OCI-LY7 (cell line): ENCODE results near the gene HBB. TPM values are rescaled to one million over a fixed set of nuclear protein-coding genes. Genes with fewer than 3 reads are reported as not detected.
"Not testable (repeated sequence)": the region's sequence is repeated elsewhere in the genome, so short reads cannot be mapped to it uniquely, and the experiment has no call there.

Source experiments
- BruUV-seq: library from RNA; stranded (reverse); fragments of 400-500 nt; replicated peaks from 2 replicates; lab custom pipeline; 2021; lab: Mats Ljungman, UMichigan
- CTCF ChIA-PET: fragments of 300-600 bp; sonication (Branson Sonifier 250); formaldehyde crosslinking; loops from one replicate; lab custom pipeline; 2022; ENCODE audit warnings: antibody characterized with exemption; ENCODE audit not compliant: unreplicated experiment; lab: Charles Lee
- POLR2A ChIA-PET: fragments of 300-600 bp; sonication (Branson Sonifier 250); formaldehyde crosslinking; loops from one replicate; lab custom pipeline; 2022; ENCODE audit warnings: antibody characterized with exemption; lab: Charles Lee
- DNase-seq: peaks from one replicate; pipeline ENCODE4 v3.0.0-alpha.2; 2015; ENCODE audit warnings: low spot score
- H2AFZ ChIP-seq: fragments of 200-600 bp; sonication (generic), shearing (Covaris generic); 2 replicates; pipeline ENCODE4 v1.6.1; 2014; ENCODE audit warnings: mild to moderate bottlenecking, antibody characterized with exemption, low read length, moderate library complexity
- H3K27ac ChIP-seq: fragments of 200-600 bp; sonication (generic); 2 replicates; pipeline ENCODE4 v1.5.1; 2014; ENCODE audit warnings: mixed run types, low read depth, mild to moderate bottlenecking, moderate library complexity, low read length, inconsistent platforms; ENCODE audit not compliant: poor library complexity, severe bottlenecking
- H3K36me3 ChIP-seq: fragments of 200-600 bp; sonication (generic); 2 replicates; pipeline ENCODE4 v1.6.1; 2014; ENCODE audit warnings: mild to moderate bottlenecking, antibody characterized with exemption, low read length, moderate library complexity, mixed read lengths; ENCODE audit not compliant: insufficient read depth
- H3K4me1 ChIP-seq: fragments of 200-600 bp; sonication (generic); 2 replicates; pipeline ENCODE4 v1.5.1; 2014; ENCODE audit warnings: mild to moderate bottlenecking, low read length; ENCODE audit not compliant: insufficient read depth, poor library complexity, severe bottlenecking
- H3K4me2 ChIP-seq: fragments of 200-600 bp; sonication (generic); 2 replicates; pipeline ENCODE4 v1.6.1; 2014; ENCODE audit warnings: mild to moderate bottlenecking, low read length
- H3K4me3 ChIP-seq: fragments of 200-600 bp; sonication (generic); 2 replicates; pipeline ENCODE4 v1.5.1; 2014; ENCODE audit warnings: mild to moderate bottlenecking, low read depth, low read length; ENCODE audit not compliant: poor library complexity, severe bottlenecking
- H3K79me2 ChIP-seq: fragments of 200-600 bp; sonication (generic); 2 replicates; pipeline ENCODE4 v1.6.1; 2016; ENCODE audit warnings: low read depth, mild to moderate bottlenecking, low read length, moderate library complexity, mixed read lengths; ENCODE audit not compliant: insufficient read depth
- H3K9me2 ChIP-seq: fragments of 200-600 bp; sonication (generic); 2 replicates; pipeline ENCODE4 v1.6.1; 2016; ENCODE audit warnings: mild to moderate bottlenecking, low read length, mixed read lengths; ENCODE audit not compliant: insufficient read depth
- H3K9me3 ChIP-seq: fragments of 200-600 bp; sonication (generic); 2 replicates; pipeline ENCODE4 v1.6.1; 2014; ENCODE audit warnings: mild to moderate bottlenecking, mixed run types, low read length, mixed read lengths
- H4K20me1 ChIP-seq: fragments of 200-600 bp; sonication (generic); 2 replicates; pipeline ENCODE4 v1.6.1; 2014; ENCODE audit warnings: mild to moderate bottlenecking, antibody characterized with exemption, low read length, moderate library complexity, mixed read lengths; ENCODE audit not compliant: insufficient read depth
- EZH2phosphoT487 ChIP-seq: fragments of 200-600 bp; sonication (generic); IDR thresholded peaks from 2 replicates; pipeline ENCODE4 v1.6.1; 2018; ENCODE audit warnings: low read depth, borderline replicate concordance, mild to moderate bottlenecking, mixed run types, antibody characterized with exemption, low read length, moderate library complexity, mixed read lengths
- intact Hi-C: fragments of 100-400 bp; cut with micrococcal nuclease; formaldehyde crosslinking; loops from one replicate; pipeline ENCODE4 v1.10.0; 2022; ENCODE audit not compliant: unreplicated experiment
- total RNA-seq, 2 experiments: library from RNA; depleted of rRNA in 1 of 2; stranded (reverse); fragments of >200 nt in 1 of 2; shearing (Covaris generic) in 1 of 2; gene quantifications; 2 replicates each; pipeline ENCODE4 v1.2.3, GENCODE V29; 2014 to 2022
- TF ChIP-seq, protein P1 (sequence below): fragments of 200-600 bp; sonication (generic); conservative IDR thresholded peaks from 2 replicates; pipeline ENCODE4 v1.5.1; 2014; ENCODE audit warnings: mild to moderate bottlenecking, antibody characterized with exemption, low read length, moderate library complexity, mixed read lengths

The HBB gene
- total RNA-seq, 2 experiments from 2014 or later: not detected

DNA sequence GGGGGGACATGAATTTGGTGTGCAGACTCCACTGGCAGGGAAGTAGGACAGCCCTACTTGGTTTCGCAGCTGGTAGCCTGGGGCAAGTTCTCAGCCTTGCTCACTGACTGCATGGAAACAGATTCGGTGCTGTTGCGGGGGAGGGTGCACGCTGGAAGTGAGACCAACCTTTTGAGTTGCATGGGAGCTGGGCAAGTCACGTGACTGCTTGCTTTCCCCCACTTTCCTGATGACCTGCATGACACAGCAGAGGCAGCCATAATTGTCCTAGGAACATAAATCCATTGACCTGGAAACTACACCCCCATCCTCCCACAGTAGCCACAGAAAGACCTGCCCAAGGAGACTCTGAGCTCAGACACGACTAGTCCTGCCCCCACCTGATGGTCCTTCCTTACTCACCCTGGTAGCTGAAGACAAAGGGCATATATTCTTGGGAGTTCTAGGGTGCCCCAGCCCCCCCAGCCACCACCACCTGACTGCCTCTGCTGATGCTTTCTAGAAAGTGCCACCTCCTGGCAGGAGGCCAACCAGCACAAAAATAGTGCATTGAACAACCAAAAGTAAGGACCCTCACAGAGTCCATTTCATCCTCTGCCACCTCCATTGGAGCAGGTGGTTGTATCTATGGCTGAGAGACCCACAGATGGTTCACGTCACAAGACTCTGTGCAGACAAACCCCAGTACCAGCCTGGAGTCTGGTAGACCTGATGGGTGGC, 31.8 kb upstream of the HBB start:
- POLR2A ChIA-PET: no interaction called here
- BruUV-seq: no TSS peak
- H3K36me3 ChIP-seq: no peaks in the 10 kb centered on the region
- no peaks in the 10 kb centered on the region for H3K4me1 ChIP-seq
- no peaks in the 10 kb centered on the region for H3K79me2 ChIP-seq
- intact Hi-C loops: no loop called here
- no peak overlapping the region for H3K4me3 ChIP-seq
- TF ChIP-seq, protein P1, sequence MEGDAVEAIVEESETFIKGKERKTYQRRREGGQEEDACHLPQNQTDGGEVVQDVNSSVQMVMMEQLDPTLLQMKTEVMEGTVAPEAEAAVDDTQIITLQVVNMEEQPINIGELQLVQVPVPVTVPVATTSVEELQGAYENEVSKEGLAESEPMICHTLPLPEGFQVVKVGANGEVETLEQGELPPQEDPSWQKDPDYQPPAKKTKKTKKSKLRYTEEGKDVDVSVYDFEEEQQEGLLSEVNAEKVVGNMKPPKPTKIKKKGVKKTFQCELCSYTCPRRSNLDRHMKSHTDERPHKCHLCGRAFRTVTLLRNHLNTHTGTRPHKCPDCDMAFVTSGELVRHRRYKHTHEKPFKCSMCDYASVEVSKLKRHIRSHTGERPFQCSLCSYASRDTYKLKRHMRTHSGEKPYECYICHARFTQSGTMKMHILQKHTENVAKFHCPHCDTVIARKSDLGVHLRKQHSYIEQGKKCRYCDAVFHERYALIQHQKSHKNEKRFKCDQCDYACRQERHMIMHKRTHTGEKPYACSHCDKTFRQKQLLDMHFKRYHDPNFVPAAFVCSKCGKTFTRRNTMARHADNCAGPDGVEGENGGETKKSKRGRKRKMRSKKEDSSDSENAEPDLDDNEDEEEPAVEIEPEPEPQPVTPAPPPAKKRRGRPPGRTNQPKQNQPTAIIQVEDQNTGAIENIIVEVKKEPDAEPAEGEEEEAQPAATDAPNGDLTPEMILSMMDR: no peak
- no peak for TF ChIP-seq EZH2phosphoT487
- no peaks in the 10 kb centered on the region for H3K9me2 ChIP-seq
- H3K4me2 ChIP-seq: no peak overlapping the region
- no peak overlapping the region for H2AFZ ChIP-seq
- H3K9me3 ChIP-seq: no peaks in the 10 kb centered on the region
- CTCF ChIA-PET: no interaction called here
- DNase-seq: no peak
- H3K27ac ChIP-seq: no peak overlapping the region
- H4K20me1 ChIP-seq: no peaks in the 10 kb centered on the region

DNA sequence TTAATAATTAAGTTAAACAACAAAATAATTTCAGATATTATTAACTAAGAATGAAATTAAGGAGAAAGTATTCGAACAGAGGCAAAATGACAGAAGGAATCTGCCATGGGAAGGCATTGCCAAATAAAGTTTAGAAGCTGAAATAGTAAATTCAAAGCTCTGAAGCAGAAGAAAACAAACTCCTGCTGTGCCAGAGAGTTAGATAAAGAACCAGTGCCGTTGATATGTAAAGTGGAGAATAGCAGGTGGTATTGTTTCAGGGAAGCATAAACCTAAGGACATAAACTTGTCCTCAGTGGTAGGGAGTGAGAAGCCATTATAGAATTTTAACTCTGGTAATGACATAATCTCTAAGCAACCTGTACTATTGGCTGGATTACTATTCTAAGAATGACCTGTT, 30.4 kb upstream of the HBB start:
- Histone ChIP-seq H3K9me3 (no peaks in the 10 kb centered on the region), H3K27ac (no peak overlapping the region), H3K4me2 (no peak overlapping the region), H3K4me3 (no peak overlapping the region), H3K4me1 (no peaks in the 10 kb centered on the region), H3K79me2 (no peaks in the 10 kb centered on the region), H2AFZ (no peak overlapping the region), H4K20me1 (no peaks in the 10 kb centered on the region), H3K9me2 (no peaks in the 10 kb centered on the region), H3K36me3 (no peaks in the 10 kb centered on the region)
- ChIA-PET POLR2A (no interaction called here), CTCF (no interaction called here)
- no TSS peak for BruUV-seq
- DNase-seq: no peak
- TF ChIP-seq, protein P1: no peak
- TF ChIP-seq EZH2phosphoT487: no peak
- intact Hi-C loops: no loop called here

DNA sequence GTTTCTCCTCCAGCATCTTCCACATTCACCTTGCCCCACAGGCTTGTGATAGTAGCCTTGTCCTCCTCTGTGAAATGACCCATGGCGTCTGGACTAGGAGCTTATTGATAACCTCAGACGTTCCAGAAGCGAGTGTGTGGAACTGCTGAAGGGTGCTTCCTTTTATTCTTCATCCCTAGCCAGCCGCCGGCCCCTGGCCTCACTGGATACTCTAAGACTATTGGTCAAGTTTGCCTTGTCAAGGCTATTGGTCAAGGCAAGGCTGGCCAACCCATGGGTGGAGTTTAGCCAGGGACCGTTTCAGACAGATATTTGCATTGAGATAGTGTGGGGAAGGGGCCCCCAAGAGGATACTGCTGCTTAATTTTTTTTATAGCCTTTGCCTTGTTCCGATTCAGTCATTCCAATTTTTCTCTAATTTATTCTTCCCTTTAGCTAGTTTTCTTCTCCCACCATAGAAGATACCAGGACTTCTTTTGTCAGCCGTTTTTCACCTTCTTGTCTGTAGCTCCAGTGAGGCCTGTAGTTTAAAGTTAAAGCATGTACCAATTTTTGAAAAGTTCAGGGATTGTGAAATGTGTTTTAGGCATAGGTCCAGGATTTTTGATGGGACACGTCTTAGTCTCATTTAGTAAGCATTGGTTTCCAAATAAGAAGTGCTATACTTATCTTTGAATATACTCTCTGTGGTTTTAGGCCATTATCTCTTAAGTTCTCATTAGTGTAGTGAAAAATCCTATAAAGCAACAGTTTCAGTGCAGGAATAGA, 28.0 kb upstream of the HBB start, which contains the start of gene HBG2:
TSS of gene HBG2 (minus strand) at position 136 of the 768 bp plus-strand sequence. CDS start at position 83, 53 bp downstream.
- H3K36me3 ChIP-seq, H3K4me3 ChIP-seq, H2AFZ ChIP-seq, POLR2A ChIA-PET, BruUV-seq, DNase-seq, H4K20me1 ChIP-seq, H3K9me3 ChIP-seq, H3K79me2 ChIP-seq, intact Hi-C loops, H3K27ac ChIP-seq, CTCF ChIA-PET, H3K4me2 ChIP-seq, H3K4me1 ChIP-seq, H3K9me2 ChIP-seq: not testable (repeated sequence)

DNA sequence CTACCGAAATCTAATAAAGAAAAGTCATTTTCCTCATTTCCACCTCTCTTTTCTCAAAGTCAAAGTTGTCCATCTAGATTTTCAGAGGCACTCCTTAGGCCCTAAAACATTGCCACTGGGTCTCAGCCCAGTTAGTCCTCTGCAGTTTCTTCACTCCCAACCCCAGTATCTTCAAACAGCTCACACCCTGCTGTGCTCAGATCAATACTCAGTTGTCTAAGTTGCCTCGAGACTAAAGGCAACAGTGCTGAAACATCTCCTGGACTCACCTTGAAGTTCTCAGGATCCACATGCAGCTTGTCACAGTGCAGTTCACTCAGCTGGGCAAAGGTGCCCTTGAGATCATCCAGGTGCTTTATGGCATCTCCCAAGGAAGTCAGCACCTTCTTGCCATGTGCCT, 27.2 kb upstream of the HBB start:
- intact Hi-C loops, H4K20me1 ChIP-seq, H3K36me3 ChIP-seq, BruUV-seq, CTCF ChIA-PET, H3K4me1 ChIP-seq, H3K9me2 ChIP-seq, H3K27ac ChIP-seq, H3K4me2 ChIP-seq, H3K79me2 ChIP-seq, H2AFZ ChIP-seq, POLR2A ChIA-PET, H3K4me3 ChIP-seq, H3K9me3 ChIP-seq, DNase-seq: not testable (repeated sequence)

DNA sequence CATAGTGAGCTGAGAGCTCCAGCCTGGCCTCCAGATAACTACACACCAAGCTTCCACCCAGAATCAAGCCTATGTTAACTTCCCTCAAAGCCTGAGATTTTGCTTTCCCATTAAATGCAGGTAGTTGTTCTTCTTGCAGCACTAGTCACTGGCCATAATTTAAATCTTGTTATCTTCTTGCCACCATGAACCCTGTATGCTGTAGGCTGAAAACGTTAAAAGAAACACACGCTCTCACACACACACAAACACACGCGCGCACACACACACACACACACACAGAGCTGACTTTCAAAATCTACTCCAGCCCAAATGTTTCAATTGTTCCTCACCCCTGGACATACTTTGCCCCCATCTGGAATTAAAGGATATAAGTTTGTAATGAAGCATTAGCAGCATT, 26.6 kb upstream of the HBB start:
- H3K4me2 ChIP-seq, H3K36me3 ChIP-seq, BruUV-seq, intact Hi-C loops, POLR2A ChIA-PET, CTCF ChIA-PET, H3K9me2 ChIP-seq, H3K4me1 ChIP-seq, H3K4me3 ChIP-seq, H3K9me3 ChIP-seq, DNase-seq, H4K20me1 ChIP-seq, H3K27ac ChIP-seq, H3K79me2 ChIP-seq, H2AFZ ChIP-seq: not testable (repeated sequence)
